PC-9 (cell line): Measurements from ENCODE around the gene VWA2.

ENCODE experiments used
- EZH2 ChIP-seq: fragments of 200-600 bp; sonication (generic); IDR thresholded peaks from 2 replicates; pipeline ENCODE4 v1.8.0; 2017; ENCODE audit warnings: antibody characterized with exemption, low read depth
- TF ChIP-seq, protein P1 (sequence below): fragments of 200-600 bp; sonication (generic); conservative IDR thresholded peaks from 2 replicates; pipeline ENCODE4 v1.6.1; 2017; ENCODE audit warnings: mixed run types, antibody characterized with exemption, mild to moderate bottlenecking, moderate library complexity

DNA sequence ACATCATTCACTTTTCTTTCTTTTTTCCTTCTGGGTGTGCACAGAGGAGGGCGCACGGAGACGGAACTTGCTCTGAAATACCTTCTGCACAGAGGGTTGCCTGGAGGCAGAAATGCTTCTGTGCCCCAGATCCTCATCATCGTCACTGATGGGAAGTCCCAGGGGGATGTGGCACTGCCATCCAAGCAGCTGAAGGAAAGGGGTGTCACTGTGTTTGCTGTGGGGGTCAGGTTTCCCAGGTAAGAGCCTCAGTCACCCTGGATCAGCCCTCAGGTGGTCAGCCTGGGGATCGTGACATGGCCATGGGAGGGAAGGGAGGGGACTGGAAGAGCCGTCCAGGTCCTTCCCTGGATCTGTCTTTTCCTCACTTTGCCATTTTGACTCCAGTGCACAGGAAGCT, 33.6 kb downstream of the VWA2 start:
- TF ChIP-seq, protein P1, sequence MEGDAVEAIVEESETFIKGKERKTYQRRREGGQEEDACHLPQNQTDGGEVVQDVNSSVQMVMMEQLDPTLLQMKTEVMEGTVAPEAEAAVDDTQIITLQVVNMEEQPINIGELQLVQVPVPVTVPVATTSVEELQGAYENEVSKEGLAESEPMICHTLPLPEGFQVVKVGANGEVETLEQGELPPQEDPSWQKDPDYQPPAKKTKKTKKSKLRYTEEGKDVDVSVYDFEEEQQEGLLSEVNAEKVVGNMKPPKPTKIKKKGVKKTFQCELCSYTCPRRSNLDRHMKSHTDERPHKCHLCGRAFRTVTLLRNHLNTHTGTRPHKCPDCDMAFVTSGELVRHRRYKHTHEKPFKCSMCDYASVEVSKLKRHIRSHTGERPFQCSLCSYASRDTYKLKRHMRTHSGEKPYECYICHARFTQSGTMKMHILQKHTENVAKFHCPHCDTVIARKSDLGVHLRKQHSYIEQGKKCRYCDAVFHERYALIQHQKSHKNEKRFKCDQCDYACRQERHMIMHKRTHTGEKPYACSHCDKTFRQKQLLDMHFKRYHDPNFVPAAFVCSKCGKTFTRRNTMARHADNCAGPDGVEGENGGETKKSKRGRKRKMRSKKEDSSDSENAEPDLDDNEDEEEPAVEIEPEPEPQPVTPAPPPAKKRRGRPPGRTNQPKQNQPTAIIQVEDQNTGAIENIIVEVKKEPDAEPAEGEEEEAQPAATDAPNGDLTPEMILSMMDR: no peak
- no peak for TF ChIP-seq EZH2
